SU-DHL-6 (cell line): Measurements from ENCODE around the gene GAS1.

Source experiments
- EZH2phosphoT487 ChIP-seq: fragments of 200-600 bp; sonication (generic), shearing (Covaris generic); conservative IDR thresholded peaks from 2 replicates; pipeline ENCODE4 v1.6.1; 2018; ENCODE audit warnings: mild to moderate bottlenecking, antibody characterized with exemption, low read length, moderate library complexity, mixed read lengths
- TF ChIP-seq, protein P1 (sequence below): fragments of 200-600 bp; sonication (generic); IDR thresholded peaks from one replicate; pipeline ENCODE4 v1.5.1; 2017; ENCODE audit warnings: antibody characterized with exemption, mild to moderate bottlenecking, low read length, moderate library complexity; ENCODE audit not compliant: insufficient read depth, poor library complexity, severe bottlenecking

DNA sequence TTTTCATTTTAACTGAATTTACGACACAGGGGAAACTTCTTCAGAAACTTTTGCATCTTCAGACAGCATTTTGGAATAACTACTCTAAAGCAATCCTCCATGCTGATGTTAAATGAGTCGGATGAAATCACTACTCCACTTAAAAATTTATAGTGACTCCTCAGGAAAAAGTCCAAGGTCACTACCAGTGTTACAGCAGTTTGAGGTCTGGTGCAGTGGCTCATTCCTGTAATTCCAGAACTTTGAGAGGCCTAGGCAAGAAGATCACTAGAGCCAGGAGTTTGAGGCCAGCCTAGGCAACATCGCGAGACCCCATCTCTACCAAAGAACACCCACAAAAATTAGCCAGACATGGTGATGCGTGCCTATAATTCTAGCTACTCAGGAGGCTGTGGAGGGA, 5.9 kb upstream of the GAS1 start:
- TF ChIP-seq, protein P1, sequence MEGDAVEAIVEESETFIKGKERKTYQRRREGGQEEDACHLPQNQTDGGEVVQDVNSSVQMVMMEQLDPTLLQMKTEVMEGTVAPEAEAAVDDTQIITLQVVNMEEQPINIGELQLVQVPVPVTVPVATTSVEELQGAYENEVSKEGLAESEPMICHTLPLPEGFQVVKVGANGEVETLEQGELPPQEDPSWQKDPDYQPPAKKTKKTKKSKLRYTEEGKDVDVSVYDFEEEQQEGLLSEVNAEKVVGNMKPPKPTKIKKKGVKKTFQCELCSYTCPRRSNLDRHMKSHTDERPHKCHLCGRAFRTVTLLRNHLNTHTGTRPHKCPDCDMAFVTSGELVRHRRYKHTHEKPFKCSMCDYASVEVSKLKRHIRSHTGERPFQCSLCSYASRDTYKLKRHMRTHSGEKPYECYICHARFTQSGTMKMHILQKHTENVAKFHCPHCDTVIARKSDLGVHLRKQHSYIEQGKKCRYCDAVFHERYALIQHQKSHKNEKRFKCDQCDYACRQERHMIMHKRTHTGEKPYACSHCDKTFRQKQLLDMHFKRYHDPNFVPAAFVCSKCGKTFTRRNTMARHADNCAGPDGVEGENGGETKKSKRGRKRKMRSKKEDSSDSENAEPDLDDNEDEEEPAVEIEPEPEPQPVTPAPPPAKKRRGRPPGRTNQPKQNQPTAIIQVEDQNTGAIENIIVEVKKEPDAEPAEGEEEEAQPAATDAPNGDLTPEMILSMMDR, result no peak
- TF ChIP-seq EZH2phosphoT487, result no peak
